HAP-1 (cell line): Measurements from ENCODE around the gene DSCAM.

ENCODE experiments used
- DNase-seq, 2 experiments: peaks; one replicate each; pipeline ENCODE4 v3.0.0-alpha.2; 2016 to 2020; ENCODE audit warnings: low spot score in 2 of 2
- H3K27me3 ChIP-seq: fragments of 250-450 bp; sonication (Bioruptor Pico); 2 replicates; pipeline ENCODE4 v1.5.1; 2020; ENCODE audit warnings: low read depth, mild to moderate bottlenecking, moderate library complexity
- H3K36me3 ChIP-seq: fragments of 250-450 bp; sonication (Bioruptor Pico); replicated peaks from 2 replicates; pipeline ENCODE4 v1.5.1; 2020; ENCODE audit warnings: mild to moderate bottlenecking
- H3K4me1 ChIP-seq: fragments of 250-450 bp; sonication (Bioruptor Pico); 2 replicates; pipeline ENCODE4 v1.5.1; 2020; ENCODE audit warnings: mild to moderate bottlenecking
- H3K4me3 ChIP-seq: fragments of 250-450 bp; sonication (Bioruptor Pico); 2 replicates; pipeline ENCODE4 v1.5.1; 2020; ENCODE audit warnings: mild to moderate bottlenecking, moderate library complexity
- H3K9me3 ChIP-seq: fragments of 250-450 bp; sonication (Bioruptor Pico); 2 replicates; pipeline ENCODE4 v1.5.1; 2020; ENCODE audit warnings: mild to moderate bottlenecking, moderate library complexity
- in situ Hi-C: fragments of 300-500 bp; cut with MboI; formaldehyde crosslinking; loops from 3 replicates; pipeline ENCODE4 v1.14.3; 2020; ENCODE audit warnings: low sequenced_read_pairs, inconsistent platforms, mixed read lengths

Gene DSCAM

GRCh38 chr21:40699366-40699765 lies 147.6 kb downstream of the DSCAM start:
- H3K4me3 ChIP-seq: no peak overlapping the region
- no peaks in the 10 kb centered on the region for H3K27me3 ChIP-seq
- in situ Hi-C loops: no loop called here
- H3K36me3 ChIP-seq: no peaks in the 10 kb centered on the region
- no peak for DNase-seq
- no peaks in the 10 kb centered on the region for H3K4me1 ChIP-seq
- H3K9me3 ChIP-seq: peaks cover 3% of the 10 kb centered on the region; the same call in 1 of the 2 replicates

GRCh38 chr21:40696246-40696645 lies 150.7 kb downstream of the DSCAM start:
- DNase-seq: no peak
- Histone ChIP-seq H3K4me1 (no peaks in the 10 kb centered on the region), H3K27me3 (no peaks in the 10 kb centered on the region), H3K36me3 (no peaks in the 10 kb centered on the region), H3K4me3 (no peak overlapping the region), H3K9me3 (peaks cover 3% of the 10 kb centered on the region)
- in situ Hi-C loops: no loop called here

GRCh38 chr21:40689840-40690360 lies 157.1 kb downstream of the DSCAM start:
- in situ Hi-C loops: no loop called here

GRCh38 chr21:40689217-40689616 lies 157.7 kb downstream of the DSCAM start:
- in situ Hi-C loops: no loop called here

More at GRCh38 chr21:40689840-40690360, 157.1 kb downstream of the DSCAM start:
- Histone ChIP-seq H3K36me3 (no peaks in the 10 kb centered on the region), H3K4me1 (no peaks in the 10 kb centered on the region), H3K27me3 (no peaks in the 10 kb centered on the region), H3K4me3 (no peak overlapping the region), H3K9me3 (peaks cover 4% of the 10 kb centered on the region; the same call in 1 of the 2 replicates)
- DNase-seq: no peak

GRCh38 chr21:40688106-40688864 lies 158.7 kb downstream of the DSCAM start:
- no peaks in the 10 kb centered on the region for H3K4me1 ChIP-seq
- H3K27me3 ChIP-seq: no peaks in the 10 kb centered on the region
- in situ Hi-C loops: no loop called here
- H3K9me3 ChIP-seq: peaks cover 4% of the 10 kb centered on the region; the same call in 1 of the 2 replicates
- no peak overlapping the region for H3K4me3 ChIP-seq
- no peaks in the 10 kb centered on the region for H3K36me3 ChIP-seq
- no peak for DNase-seq

More at GRCh38 chr21:40689217-40689616, 157.7 kb downstream of the DSCAM start:
- peaks cover 4% of the 10 kb centered on the region; the same call in 1 of the 2 replicates for H3K9me3 ChIP-seq
- H3K4me1 ChIP-seq: no peaks in the 10 kb centered on the region
- no peaks in the 10 kb centered on the region for H3K27me3 ChIP-seq
- DNase-seq: no peak
- H3K36me3 ChIP-seq: no peaks in the 10 kb centered on the region
- no peak overlapping the region for H3K4me3 ChIP-seq

GRCh38 chr21:40687625-40688024 lies 159.3 kb downstream of the DSCAM start:
- H3K27me3 ChIP-seq: no peaks in the 10 kb centered on the region
- no peaks in the 10 kb centered on the region for H3K4me1 ChIP-seq
- peaks cover 4% of the 10 kb centered on the region; the same call in 1 of the 2 replicates for H3K9me3 ChIP-seq
- no peaks in the 10 kb centered on the region for H3K36me3 ChIP-seq
- in situ Hi-C loops: no loop called here
- no peak for DNase-seq
- H3K4me3 ChIP-seq: no peak overlapping the region

GRCh38 chr21:40686526-40686925 lies 160.4 kb downstream of the DSCAM start:
- DNase-seq: no peak
- Histone ChIP-seq H3K27me3 (no peaks in the 10 kb centered on the region), H3K9me3 (peaks cover 4% of the 10 kb centered on the region; the same call in 1 of the 2 replicates), H3K4me1 (no peaks in the 10 kb centered on the region), H3K36me3 (no peaks in the 10 kb centered on the region), H3K4me3 (no peak overlapping the region)
- in situ Hi-C loops: no loop called here

GRCh38 chr21:40685141-40685540 lies 161.8 kb downstream of the DSCAM start:
- 0 out of 2 replicates have a peak, but pooled peaks cover 1% of the 10 kb centered on the region for H3K9me3 ChIP-seq
- DNase-seq: no peak
- no peaks in the 10 kb centered on the region for H3K4me1 ChIP-seq
- H3K36me3 ChIP-seq: no peaks in the 10 kb centered on the region
- no peak overlapping the region for H3K4me3 ChIP-seq
- in situ Hi-C loops: no loop called here
- no peaks in the 10 kb centered on the region for H3K27me3 ChIP-seq

- Histone ChIP-seq H3K36me3 (no peaks in the 10 kb centered on the region), H3K27me3 (no peaks in the 10 kb centered on the region), H3K4me1 (no peaks in the 10 kb centered on the region), H3K9me3 (no peaks in the 10 kb centered on the region), H3K4me3 (no peak overlapping the region)
- DNase-seq: no peak
- in situ Hi-C loops: no loop called here
These were observed 162.2 kb downstream of the DSCAM start for GRCh38 chr21:40684726-40685125.

- Histone ChIP-seq H3K4me3 (no peak overlapping the region), H3K9me3 (no peaks in the 10 kb centered on the region), H3K36me3 (no peaks in the 10 kb centered on the region), H3K27me3 (no peaks in the 10 kb centered on the region), H3K4me1 (no peaks in the 10 kb centered on the region)
- DNase-seq: no peak
- in situ Hi-C loops: no loop called here
These were observed 163.6 kb downstream of the DSCAM start for GRCh38 chr21:40683349-40683748.

- in situ Hi-C loops: no loop called here
- Histone ChIP-seq H3K27me3 (no peaks in the 10 kb centered on the region), H3K4me1 (no peaks in the 10 kb centered on the region), H3K36me3 (no peaks in the 10 kb centered on the region), H3K9me3 (0 out of 2 replicates have a peak, but pooled peaks cover 2% of the 10 kb centered on the region), H3K4me3 (no peak overlapping the region)
- no peak for DNase-seq
These were observed 165.6 kb downstream of the DSCAM start for GRCh38 chr21:40681164-40681859.

GRCh38 chr21:40680311-40680710 lies 166.6 kb downstream of the DSCAM start:
- no peaks in the 10 kb centered on the region for H3K27me3 ChIP-seq
- in situ Hi-C loops: no loop called here
- H3K36me3 ChIP-seq: no peaks in the 10 kb centered on the region
- no peak overlapping the region for H3K4me3 ChIP-seq
- H3K9me3 ChIP-seq: 0 out of 2 replicates have a peak, but pooled peaks cover 2% of the 10 kb centered on the region
- H3K4me1 ChIP-seq: no peaks in the 10 kb centered on the region
- DNase-seq: no peak

GRCh38 chr21:40678681-40679284 lies 168.2 kb downstream of the DSCAM start:
- no peaks in the 10 kb centered on the region for H3K36me3 ChIP-seq
- no peak for DNase-seq
- in situ Hi-C loops: no loop called here
- no peaks in the 10 kb centered on the region for H3K4me1 ChIP-seq
- 0 out of 2 replicates have a peak, but pooled peaks cover 2% of the 10 kb centered on the region for H3K9me3 ChIP-seq
- no peak overlapping the region for H3K4me3 ChIP-seq
- no peaks in the 10 kb centered on the region for H3K27me3 ChIP-seq
